NK-92 (cell line): ENCODE results near the gene SSBP2.
"Not testable (repeated sequence)": the region's sequence is repeated elsewhere in the genome, so short reads cannot be mapped to it uniquely, and the experiment has no call there.

ENCODE experiments used
- DNase-seq: peaks from one replicate; lab custom pipeline; 2025; ENCODE audit not compliant: unreplicated experiment; lab: John Stamatoyannopoulos, UW

SSBP2 gene

GRCh38 chr5:81533629-81534405 is 217.1 kb downstream of the SSBP2 start:
- no peak for DNase-seq

GRCh38 chr5:81530919-81531318 is 220.0 kb downstream of the SSBP2 start:
- no peak for DNase-seq

- no peak for DNase-seq
These were observed 225.2 kb downstream of the SSBP2 start for GRCh38 chr5:81525690-81526089.

GRCh38 chr5:81524015-81524414 is 226.9 kb downstream of the SSBP2 start:
- no peak for DNase-seq

DNA sequence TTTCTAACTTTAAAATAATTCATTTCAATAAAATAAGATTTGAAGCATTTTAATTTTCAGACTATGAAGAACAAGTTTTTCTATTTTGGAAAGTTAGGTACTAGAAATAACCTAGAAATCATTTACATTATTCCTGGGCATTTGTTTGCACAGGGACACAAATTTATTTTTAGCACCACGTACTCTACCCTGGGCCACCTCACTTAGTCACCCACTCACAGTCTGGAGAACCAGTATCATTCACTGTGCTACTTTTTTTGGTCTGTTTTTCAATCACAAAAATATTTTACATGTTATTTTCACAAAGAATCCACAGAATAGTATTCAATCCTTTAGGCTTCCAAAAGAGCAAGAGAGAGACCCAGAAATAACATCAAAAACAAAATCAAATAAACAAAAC is 228.3 kb downstream of the SSBP2 start:
- DNase-seq = no peak

- DNase-seq = no peak
These were observed 230.1 kb downstream of the SSBP2 start for GRCh38 chr5:81520769-81521168.

GRCh38 chr5:81519217-81519905 is 231.5 kb downstream of the SSBP2 start:
- no peak for DNase-seq

DNA sequence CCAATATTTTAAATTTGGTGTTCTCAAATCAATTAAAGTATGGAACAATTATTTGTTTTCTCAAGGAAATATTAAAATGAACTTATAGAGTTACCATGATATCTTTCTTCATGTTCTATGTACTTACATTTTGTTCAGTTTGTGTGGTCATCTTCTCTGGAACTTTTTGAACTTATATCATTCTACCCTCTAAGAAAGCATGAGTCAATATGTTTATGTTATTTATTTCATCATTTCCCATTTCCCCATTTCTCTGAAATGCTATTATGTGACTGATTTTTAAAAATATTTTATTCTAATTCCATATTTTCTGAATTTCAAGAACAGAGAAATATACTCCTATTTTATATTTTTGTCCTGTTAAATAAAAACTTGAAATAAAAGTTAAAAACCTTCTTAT is 233.4 kb downstream of the SSBP2 start:
- DNase-seq = no peak

DNA sequence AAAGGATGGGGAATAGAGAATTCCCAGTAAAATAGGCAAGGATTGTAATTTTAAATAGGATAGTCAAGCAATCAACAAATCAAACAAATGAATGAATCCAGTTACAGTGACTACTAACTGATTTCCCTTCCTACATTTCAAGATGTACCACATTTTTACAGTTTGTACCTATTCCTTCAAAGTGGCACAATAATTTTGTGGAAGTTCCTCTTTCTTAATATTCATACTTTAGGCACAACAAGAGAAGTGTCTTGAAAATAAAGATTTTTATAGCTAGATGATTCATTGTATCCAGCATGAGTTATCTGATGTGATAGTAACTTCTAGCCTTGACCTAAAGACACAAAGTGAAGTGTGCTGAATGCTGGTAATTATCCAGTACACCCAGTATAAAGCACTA is 234.8 kb downstream of the SSBP2 start:
- no peak for DNase-seq

DNA sequence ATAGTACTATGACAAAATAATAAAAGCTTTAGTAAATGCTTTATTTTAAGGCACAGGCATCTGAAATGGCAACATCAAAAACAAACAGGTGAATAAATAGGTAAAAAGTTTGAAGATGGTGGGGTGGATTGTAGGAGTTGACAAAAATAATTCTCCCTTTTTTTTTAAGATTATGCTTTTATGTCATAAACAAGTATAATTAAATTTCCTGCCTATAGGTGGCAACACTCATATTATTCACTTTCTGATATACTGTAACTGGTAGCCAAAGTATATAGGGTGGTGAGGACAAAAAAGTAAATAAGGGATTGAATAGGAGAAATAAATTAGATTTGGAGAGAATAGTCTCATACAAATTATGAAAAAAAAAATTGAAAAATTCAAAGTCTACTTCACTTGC is 236.9 kb downstream of the SSBP2 start:
- DNase-seq = no peak

GRCh38 chr5:81513473-81513872 is 237.4 kb downstream of the SSBP2 start:
- DNase-seq = no peak

DNA sequence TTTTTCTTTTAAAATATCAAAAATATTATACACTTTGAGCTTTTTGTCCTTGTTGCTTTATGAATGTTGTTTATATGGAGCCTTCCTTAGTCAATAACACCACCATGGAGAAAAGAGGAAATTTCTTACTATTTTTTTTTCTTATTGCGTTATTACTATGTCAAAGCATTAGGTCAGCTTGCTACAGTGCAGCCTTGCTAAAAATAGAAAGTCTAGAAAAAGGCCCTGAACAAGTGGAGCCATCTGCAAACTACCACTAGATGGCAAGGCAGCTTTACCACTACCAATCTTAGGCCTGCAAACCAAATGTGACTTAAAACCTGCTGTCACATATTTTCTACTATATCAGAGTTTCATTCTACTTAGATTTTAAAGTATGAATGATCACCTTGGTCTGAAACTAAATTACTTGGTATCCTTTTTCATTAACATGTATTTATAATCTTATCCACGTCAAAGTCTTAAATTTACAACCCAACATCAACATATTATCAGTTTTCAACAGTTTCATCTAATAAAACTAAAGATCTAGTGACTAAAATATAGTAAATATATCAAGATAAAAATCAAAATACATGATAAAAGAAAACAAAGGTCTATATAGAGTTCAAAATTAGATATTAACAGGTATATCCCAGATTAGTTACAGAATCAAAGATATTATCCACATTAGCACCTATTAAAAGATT is 243.9 kb downstream of the SSBP2 start:
- DNase-seq = no peak

DNA sequence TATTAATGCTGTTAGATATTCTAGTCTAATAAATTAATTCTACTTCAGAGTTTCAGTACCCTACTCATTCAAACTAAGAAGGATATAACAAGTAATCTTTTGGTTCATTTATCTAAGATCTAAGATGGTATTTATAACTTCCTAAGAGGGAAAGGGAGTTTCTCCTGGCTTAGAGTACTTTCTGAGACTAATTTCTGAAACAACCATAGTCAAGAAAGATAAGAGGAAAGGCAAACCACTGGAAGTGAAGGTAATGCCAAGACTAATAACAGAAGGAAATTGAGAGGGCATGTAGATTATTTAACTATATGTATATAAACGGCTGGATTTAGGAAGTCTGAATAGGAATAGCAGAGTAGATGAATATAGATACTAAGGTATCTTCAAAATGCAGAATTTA is 244.5 kb downstream of the SSBP2 start:
- no peak for DNase-seq

DNA sequence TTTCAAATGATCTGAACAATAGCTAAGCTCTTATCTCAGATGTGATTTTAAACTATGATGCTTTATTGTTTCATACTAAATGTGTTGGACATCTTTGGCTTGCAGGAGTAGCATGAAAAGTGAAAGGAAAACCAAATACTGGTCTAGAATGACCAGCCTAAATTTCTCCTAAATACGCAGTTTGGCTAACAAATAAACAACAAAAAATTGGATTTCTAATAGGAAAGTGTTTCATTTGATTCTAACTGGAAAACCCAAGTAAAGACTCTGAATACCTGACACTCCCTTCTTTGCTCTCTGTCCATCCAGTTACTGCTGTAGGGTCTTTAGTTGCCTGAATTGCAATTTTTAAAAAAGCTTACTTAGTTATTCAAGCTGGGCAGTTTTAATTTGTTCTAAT is 245.2 kb downstream of the SSBP2 start:
- no peak for DNase-seq

- DNase-seq = not testable (repeated sequence)
These were observed 247.3 kb downstream of the SSBP2 start for GRCh38 chr5:81503602-81504001.

DNA sequence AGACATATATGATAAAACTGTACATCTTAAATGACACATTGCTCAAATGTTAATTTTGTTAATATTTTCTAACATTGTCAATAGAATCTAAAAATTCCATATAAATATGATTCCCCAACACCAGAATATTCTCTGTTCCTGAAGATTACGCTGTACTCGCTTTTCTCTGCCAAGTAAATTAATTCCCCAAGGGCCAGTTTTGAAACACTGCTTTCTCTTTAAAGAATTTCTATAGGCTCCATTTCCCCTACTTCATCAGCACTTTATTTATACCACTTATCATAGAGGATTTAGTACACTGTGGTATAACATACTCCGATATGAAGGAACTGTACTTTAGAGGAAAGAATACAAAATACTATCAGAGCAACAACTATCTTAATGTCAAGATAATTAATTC is 255.6 kb downstream of the SSBP2 start:
- no peak for DNase-seq

DNA sequence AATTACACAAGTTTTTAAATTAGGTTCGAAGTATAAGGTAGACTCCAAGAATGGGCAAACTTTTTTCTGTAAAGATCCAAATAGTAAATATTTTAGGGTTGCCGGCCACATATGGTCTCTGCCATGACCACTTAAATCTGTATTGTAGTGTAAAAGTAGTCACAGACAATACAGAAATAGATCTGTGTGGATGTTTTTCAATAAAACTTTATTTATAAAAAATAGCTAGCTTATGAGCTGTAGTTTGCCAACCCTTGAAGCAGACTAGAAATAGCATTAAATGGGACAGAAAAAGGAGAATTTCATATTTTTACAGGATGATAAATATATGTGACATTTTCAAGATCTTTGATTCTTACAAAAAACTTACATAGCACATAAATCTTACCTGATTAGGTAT is 262.0 kb downstream of the SSBP2 start:
- no peak for DNase-seq

DNA sequence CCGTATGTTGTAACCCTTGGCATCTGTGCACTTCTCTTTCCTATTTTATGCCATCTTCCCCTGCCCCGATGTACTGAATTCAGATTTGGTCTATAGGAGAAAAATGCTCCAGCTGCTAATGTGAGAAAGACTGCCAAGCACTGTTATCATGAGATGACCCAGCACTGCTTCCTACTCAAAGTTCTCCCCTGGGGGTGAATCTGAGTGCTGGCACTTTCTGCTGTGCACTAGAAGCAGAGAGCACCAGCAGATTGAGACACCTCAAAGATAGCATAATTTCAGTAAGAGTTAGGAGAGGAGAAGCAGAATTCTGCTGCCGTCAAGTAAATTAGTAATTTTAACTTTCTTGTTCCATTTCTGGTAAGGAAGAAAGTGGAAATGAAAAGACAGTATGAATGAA is 264.2 kb downstream of the SSBP2 start:
- no peak for DNase-seq

DNA sequence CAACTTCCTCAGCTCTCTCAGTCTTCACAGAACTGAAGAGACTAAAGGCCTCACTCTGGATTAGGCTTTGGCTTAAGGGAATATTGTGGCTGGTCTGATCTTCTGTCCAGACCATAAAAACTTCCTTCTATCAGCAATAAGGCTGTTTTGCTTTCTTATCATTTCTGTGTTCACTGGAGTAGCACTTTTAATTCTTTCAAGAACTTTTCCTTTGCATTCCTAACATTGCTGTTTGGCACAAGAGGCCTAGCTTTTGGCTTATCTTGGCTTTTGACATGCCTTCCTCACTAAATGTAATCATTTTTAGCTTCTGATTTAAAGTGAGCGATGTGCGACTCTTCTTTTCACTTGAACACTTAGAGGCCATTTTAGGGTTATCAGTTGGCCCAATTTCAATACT is 268.3 kb downstream of the SSBP2 start:
- no peak for DNase-seq

- DNase-seq = not testable (repeated sequence)
These were observed 277.5 kb downstream of the SSBP2 start for GRCh38 chr5:81473395-81473794.

GRCh38 chr5:81469676-81470075 is 281.2 kb downstream of the SSBP2 start:
- no peak for DNase-seq

DNA sequence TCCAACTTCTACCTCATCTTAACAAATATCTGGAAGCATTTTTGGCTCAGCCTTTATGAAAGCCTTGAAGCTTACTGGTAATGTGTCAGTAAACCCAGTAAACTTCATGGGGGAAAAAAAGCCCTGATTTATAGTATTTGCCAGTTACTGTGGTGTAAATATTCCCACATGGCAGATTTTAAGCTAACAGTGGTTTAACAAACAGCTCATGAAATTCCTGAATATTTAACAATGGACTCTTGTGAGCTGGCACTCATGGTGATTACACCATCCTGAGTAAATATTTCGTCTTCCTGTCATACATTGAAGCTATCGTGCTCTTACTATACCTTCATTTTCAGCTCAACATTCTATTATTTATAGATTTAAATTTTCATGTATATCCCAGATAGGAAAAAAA is 300.0 kb downstream of the SSBP2 start:
- DNase-seq = no peak
